ENCODE data around the gene SMIM28.
"Not testable (repeated sequence)": the region's sequence is repeated elsewhere in the genome, so short reads cannot be mapped to it uniquely, and the experiment has no call there.

The SMIM28 gene

GRCh38 chr6:138349891-138350290 lies 27.8 kb upstream of the SMIM28 start:
- Mint-ChIP-seq H3K4me3 (no peak overlapping the region), H3K36me3 (ENCODE audit: low read depth) (no peaks in the 10 kb centered on the region), H3K27me3 (peaks cover 26% of the 10 kb centered on the region), H3K9me3 (no peaks in the 10 kb centered on the region), H3K4me1 (ENCODE audit: low read depth) (no peaks in the 10 kb centered on the region), H3K27ac (no peak overlapping the region)
- DNase-seq, result no peak

- no peak overlapping the region for H3K27ac Mint-ChIP-seq
- peaks cover 26% of the 10 kb centered on the region for H3K27me3 Mint-ChIP-seq
- no peak overlapping the region for H3K4me3 Mint-ChIP-seq
- DNase-seq, result no peak
- no peaks in the 10 kb centered on the region for H3K4me1 Mint-ChIP-seq (ENCODE audit: low read depth)
- H3K9me3 Mint-ChIP-seq, result no peaks in the 10 kb centered on the region
- H3K36me3 Mint-ChIP-seq (ENCODE audit: low read depth), result no peaks in the 10 kb centered on the region
Measured at GRCh38 chr6:138357928-138358327, 19.8 kb upstream of the SMIM28 start.

- H3K36me3 Mint-ChIP-seq (ENCODE audit: low read depth); DNase-seq; H3K4me1 Mint-ChIP-seq (ENCODE audit: low read depth); H3K27ac Mint-ChIP-seq; H3K9me3 Mint-ChIP-seq; H3K4me3 Mint-ChIP-seq: not testable (repeated sequence)
- H3K27me3 Mint-ChIP-seq, result peaks cover 45% of the 10 kb centered on the region
Measured at GRCh38 chr6:138368684-138369083, 9.0 kb upstream of the SMIM28 start.

GRCh38 chr6:138370631-138371451 lies 6.9 kb upstream of the SMIM28 start:
- H3K4me1 Mint-ChIP-seq (ENCODE audit: low read depth), result peaks cover 2% of the 10 kb centered on the region
- H3K9me3 Mint-ChIP-seq, result no peaks in the 10 kb centered on the region
- no peak for DNase-seq
- H3K4me3 Mint-ChIP-seq, result no peak overlapping the region
- H3K27me3 Mint-ChIP-seq, result peaks cover 29% of the 10 kb centered on the region
- H3K27ac Mint-ChIP-seq, result no peak overlapping the region
- no peaks in the 10 kb centered on the region for H3K36me3 Mint-ChIP-seq (ENCODE audit: low read depth)

GRCh38 chr6:138371452-138371711 lies 6.3 kb upstream of the SMIM28 start:
- peaks cover 2% of the 10 kb centered on the region for H3K4me1 Mint-ChIP-seq (ENCODE audit: low read depth)
- no peak overlapping the region for H3K4me3 Mint-ChIP-seq
- no peaks in the 10 kb centered on the region for H3K9me3 Mint-ChIP-seq
- no peak for DNase-seq
- H3K36me3 Mint-ChIP-seq (ENCODE audit: low read depth), result no peaks in the 10 kb centered on the region
- no peak overlapping the region for H3K27ac Mint-ChIP-seq
- H3K27me3 Mint-ChIP-seq, result peaks cover 24% of the 10 kb centered on the region

GRCh38 chr6:138371720-138372119 lies 6.0 kb upstream of the SMIM28 start:
- Mint-ChIP-seq H3K9me3 (no peaks in the 10 kb centered on the region), H3K36me3 (ENCODE audit: low read depth) (no peaks in the 10 kb centered on the region), H3K4me1 (ENCODE audit: low read depth) (peaks cover 2% of the 10 kb centered on the region), H3K27ac (no peak overlapping the region), H3K4me3 (no peak overlapping the region), H3K27me3 (peaks cover 21% of the 10 kb centered on the region)
- DNase-seq, result no peak

GRCh38 chr6:138372711-138373463 lies 4.8 kb upstream of the SMIM28 start:
- H3K9me3 Mint-ChIP-seq, result no peaks in the 10 kb centered on the region
- peaks cover 11% of the 10 kb centered on the region for H3K27me3 Mint-ChIP-seq
- no peak overlapping the region for H3K27ac Mint-ChIP-seq
- H3K4me3 Mint-ChIP-seq, result no peak overlapping the region
- peaks cover 2% of the 10 kb centered on the region for H3K4me1 Mint-ChIP-seq (ENCODE audit: low read depth)
- DNase-seq, result no peak
- no peaks in the 10 kb centered on the region for H3K36me3 Mint-ChIP-seq (ENCODE audit: low read depth)

- H3K27ac Mint-ChIP-seq, result no peak overlapping the region
- H3K4me3 Mint-ChIP-seq, result no peak overlapping the region
- no peaks in the 10 kb centered on the region for H3K36me3 Mint-ChIP-seq (ENCODE audit: low read depth)
- H3K27me3 Mint-ChIP-seq, result peaks cover 3% of the 10 kb centered on the region
- no peaks in the 10 kb centered on the region for H3K9me3 Mint-ChIP-seq
- H3K4me1 Mint-ChIP-seq (ENCODE audit: low read depth), result peaks cover 2% of the 10 kb centered on the region
- no peak for DNase-seq
Measured at GRCh38 chr6:138374230-138374629, 3.5 kb upstream of the SMIM28 start.

- H3K27me3 Mint-ChIP-seq, result peaks cover 2% of the 10 kb centered on the region
- no peak overlapping the region for H3K4me3 Mint-ChIP-seq
- H3K9me3 Mint-ChIP-seq, result no peaks in the 10 kb centered on the region
- H3K27ac Mint-ChIP-seq, result no peak overlapping the region
- no peaks in the 10 kb centered on the region for H3K36me3 Mint-ChIP-seq (ENCODE audit: low read depth)
- DNase-seq, result no peak
- H3K4me1 Mint-ChIP-seq (ENCODE audit: low read depth), result peaks cover 2% of the 10 kb centered on the region
Measured at GRCh38 chr6:138374815-138375214, 2.9 kb upstream of the SMIM28 start.

GRCh38 chr6:138377042-138377441 lies 663 bp upstream of the SMIM28 start:
- H3K9me3 Mint-ChIP-seq, result no peaks in the 10 kb centered on the region
- no peaks in the 10 kb centered on the region for H3K27me3 Mint-ChIP-seq
- H3K4me1 Mint-ChIP-seq (ENCODE audit: low read depth), result peaks cover 2% of the 10 kb centered on the region
- H3K36me3 Mint-ChIP-seq (ENCODE audit: low read depth), result no peaks in the 10 kb centered on the region
- no peak overlapping the region for H3K4me3 Mint-ChIP-seq
- no peak for DNase-seq
- H3K27ac Mint-ChIP-seq, result no peak overlapping the region

- no peaks in the 10 kb centered on the region for H3K27me3 Mint-ChIP-seq
- no peak overlapping the region for H3K4me3 Mint-ChIP-seq
- no peaks in the 10 kb centered on the region for H3K4me1 Mint-ChIP-seq (ENCODE audit: low read depth)
- no peaks in the 10 kb centered on the region for H3K36me3 Mint-ChIP-seq (ENCODE audit: low read depth)
- H3K27ac Mint-ChIP-seq, result no peak overlapping the region
- no peaks in the 10 kb centered on the region for H3K9me3 Mint-ChIP-seq
- DNase-seq, result no peak
Measured at GRCh38 chr6:138378463-138378862, 758 bp downstream of the SMIM28 start.

GRCh38 chr6:138382498-138383265 lies 5.0 kb downstream of the SMIM28 start:
- DNase-seq, result no peak
- Mint-ChIP-seq H3K4me3 (no peak overlapping the region), H3K27ac (no peak overlapping the region), H3K36me3 (ENCODE audit: low read depth) (no peaks in the 10 kb centered on the region), H3K27me3 (no peaks in the 10 kb centered on the region), H3K4me1 (ENCODE audit: low read depth) (no peaks in the 10 kb centered on the region), H3K9me3 (no peaks in the 10 kb centered on the region)

GRCh38 chr6:138383776-138384175 lies 6.1 kb downstream of the SMIM28 start:
- H3K9me3 Mint-ChIP-seq, result no peaks in the 10 kb centered on the region
- DNase-seq, result no peak
- no peak overlapping the region for H3K4me3 Mint-ChIP-seq
- H3K27me3 Mint-ChIP-seq, result peaks cover 3% of the 10 kb centered on the region
- H3K4me1 Mint-ChIP-seq (ENCODE audit: low read depth), result no peaks in the 10 kb centered on the region
- H3K36me3 Mint-ChIP-seq (ENCODE audit: low read depth), result no peaks in the 10 kb centered on the region
- no peak overlapping the region for H3K27ac Mint-ChIP-seq

- Mint-ChIP-seq H3K27me3 (peaks cover 15% of the 10 kb centered on the region), H3K36me3 (ENCODE audit: low read depth) (no peaks in the 10 kb centered on the region), H3K4me3 (no peak overlapping the region), H3K27ac (no peak overlapping the region), H3K4me1 (ENCODE audit: low read depth) (no peaks in the 10 kb centered on the region), H3K9me3 (no peaks in the 10 kb centered on the region)
- no peak for DNase-seq
Measured at GRCh38 chr6:138386897-138387296, 9.2 kb downstream of the SMIM28 start.

Measured in activated T-cell treated with anti-CD3 and anti-CD28 coated beads, Interleukin-2, amount 50 U/mL, for 24 hours (primary cell).